Neural cell (in vitro differentiated cells): ENCODE measurements around the gene ENDOV. TPM values are rescaled to one million over a fixed set of nuclear protein-coding genes. Genes with fewer than 3 reads are reported as not detected.

Source experiments
- H2AFZ ChIP-seq: fragments of 200-600, 300-800 bp; sonication (generic), shearing (Covaris generic); 2 replicates; pipeline ENCODE4 v1.6.0; 2014; ENCODE audit warnings: low read depth, mild to moderate bottlenecking, antibody characterized with exemption, low read length, moderate library complexity
- H3F3A ChIP-seq: fragments of 200-600 bp; shearing (Covaris generic); 2 replicates; pipeline ENCODE4 v1.6.1; 2016; ENCODE audit warnings: mild to moderate bottlenecking, moderate library complexity, mixed read lengths, antibody characterized with exemption, low read length; ENCODE audit not compliant: insufficient read depth, poor library complexity, severe bottlenecking
- H3K27ac ChIP-seq: fragments of 200-600, 300-800 bp; sonication (generic), shearing (Covaris generic); 2 replicates; pipeline ENCODE4 v1.5.1; 2014; ENCODE audit warnings: mild to moderate bottlenecking, low read length, moderate library complexity
- H3K27me3 ChIP-seq: fragments of 300-800, 200-600 bp; sonication (generic), shearing (Covaris generic); 2 replicates; pipeline ENCODE4 v1.6.0; 2014; ENCODE audit warnings: mild to moderate bottlenecking, low read depth, low read length, moderate library complexity; ENCODE audit not compliant: insufficient read depth
- H3K36me3 ChIP-seq: fragments of 300-800, 200-600 bp; sonication (generic), shearing (Covaris generic); 2 replicates; pipeline ENCODE4 v1.5.1; 2014; ENCODE audit warnings: mild to moderate bottlenecking, antibody characterized with exemption, low read length, moderate library complexity; ENCODE audit not compliant: insufficient read depth
- H3K4me2 ChIP-seq: fragments of 300-800, 200-600 bp; sonication (generic), shearing (Covaris generic); 2 replicates; pipeline ENCODE4 v1.6.0; 2014; ENCODE audit warnings: mild to moderate bottlenecking, low read length
- H3K4me3 ChIP-seq: fragments of 300-800, 200-600 bp; sonication (generic), shearing (Covaris generic); 2 replicates; pipeline ENCODE4 v1.5.1; 2014; ENCODE audit warnings: mild to moderate bottlenecking, low read length, moderate library complexity
- H3K79me2 ChIP-seq: fragments of 200-600 bp; shearing (Covaris generic); replicated peaks from 2 replicates; pipeline ENCODE4 v1.6.0; 2014; ENCODE audit warnings: mild to moderate bottlenecking, low read length, moderate library complexity; ENCODE audit not compliant: insufficient read depth
- H3K9ac ChIP-seq: fragments of 300-800, 200-600 bp; sonication (generic), shearing (Covaris generic); 2 replicates; pipeline ENCODE4 v1.6.1; 2016; ENCODE audit warnings: mild to moderate bottlenecking, low read length, mixed read lengths
- H3K9me2 ChIP-seq: fragments of 200-600 bp; shearing (Covaris generic); 2 replicates; pipeline ENCODE4 v1.6.1; 2016; ENCODE audit warnings: mild to moderate bottlenecking, low read length, mixed read lengths; ENCODE audit not compliant: insufficient read depth
- H3K9me3 ChIP-seq: fragments of 200-600, 300-800 bp; sonication (generic), shearing (Covaris generic); 2 replicates; pipeline ENCODE4 v1.6.1; 2016; ENCODE audit warnings: mild to moderate bottlenecking, mixed run types, low read length, moderate library complexity, mixed read lengths
- H4K20me1 ChIP-seq: fragments of 200-600 bp; shearing (Covaris generic); 2 replicates; pipeline ENCODE4 v1.6.1; 2016; ENCODE audit warnings: mild to moderate bottlenecking, mixed run types; ENCODE audit not compliant: insufficient read depth
- EP300 ChIP-seq: fragments of 450-650 bp; conservative IDR thresholded peaks from 2 replicates; pipeline ENCODE4 v1.6.1; 2014; ENCODE audit warnings: antibody characterized with exemption, mild to moderate bottlenecking, moderate library complexity; ENCODE audit not compliant: poor library complexity, severe bottlenecking
- EZH2 ChIP-seq: fragments of 200-600, 300-800 bp; shearing (Covaris generic), sonication (generic); IDR thresholded peaks from 2 replicates; pipeline ENCODE4 v1.6.1; 2014; ENCODE audit warnings: antibody characterized with exemption, low read length, borderline replicate concordance, mild to moderate bottlenecking; ENCODE audit not compliant: insufficient read depth, poor library complexity, severe bottlenecking
- MXI1 ChIP-seq: fragments of 450-650 bp; conservative IDR thresholded peaks from 2 replicates; pipeline ENCODE4 v1.6.1; 2014; ENCODE audit warnings: antibody characterized with exemption, mild to moderate bottlenecking; ENCODE audit not compliant: poor library complexity, severe bottlenecking
- POLR2AphosphoS5 ChIP-seq: IDR thresholded peaks from 2 replicates; pipeline ENCODE4 v1.6.1; 2012
- RAD21 ChIP-seq: fragments of 450-650 bp; conservative IDR thresholded peaks from 2 replicates; pipeline ENCODE4 v1.6.1; 2014; ENCODE audit warnings: antibody characterized with exemption, mild to moderate bottlenecking, moderate library complexity
- SMC3 ChIP-seq: fragments of 450-650 bp; conservative IDR thresholded peaks from 2 replicates; pipeline ENCODE4 v1.6.1; 2014; ENCODE audit warnings: antibody characterized with exemption, mild to moderate bottlenecking, moderate library complexity; ENCODE audit not compliant: poor library complexity
- TAF1 ChIP-seq: IDR thresholded peaks from 2 replicates; pipeline ENCODE4 v1.6.1; 2012; ENCODE audit warnings: low read depth
- polyA plus RNA-seq: library from polyadenylated mRNA; depleted of rRNA; stranded (reverse); fragments of >200 nt; gene quantifications from 2 replicates; pipeline ENCODE4 v1.2.3, GENCODE V29; 2014
- TF ChIP-seq, protein P1 (sequence below): IDR thresholded peaks from 2 replicates; pipeline ENCODE4 v1.6.1; 2012; ENCODE audit warnings: borderline replicate concordance
- TF ChIP-seq, protein P2 (sequence below): fragments of 450-650 bp; IDR thresholded peaks from 2 replicates; pipeline ENCODE4 v1.5.1; 2014; ENCODE audit warnings: antibody characterized with exemption, mild to moderate bottlenecking, moderate library complexity; ENCODE audit not compliant: poor library complexity, severe bottlenecking

Gene ENDOV
- polyA plus RNA-seq, 1 donor from 2014 or later: 31.2 TPM

DNA sequence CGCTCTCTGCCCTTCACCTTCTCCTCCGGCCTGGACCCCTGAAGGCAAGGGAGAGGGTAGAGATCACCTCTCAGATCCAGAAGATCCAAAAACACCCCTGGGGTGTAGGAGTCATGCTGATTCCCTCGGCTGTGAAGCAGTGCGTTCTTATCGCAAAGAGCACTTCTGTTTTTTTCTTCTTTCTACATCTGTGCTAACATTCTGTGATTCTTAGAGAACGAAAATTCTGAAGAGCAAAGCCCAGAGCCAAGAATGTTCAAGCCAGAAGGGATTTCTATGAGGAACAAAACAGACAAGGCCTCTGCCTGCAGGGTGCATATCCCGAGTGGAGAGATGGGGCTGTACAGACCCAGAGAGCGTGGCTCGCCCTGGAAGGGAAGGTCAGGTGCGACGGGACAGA is 44.3 kb downstream of the ENDOV start:
- H3K36me3 ChIP-seq: no peaks in the 10 kb centered on the region
- TF ChIP-seq, protein P1, sequence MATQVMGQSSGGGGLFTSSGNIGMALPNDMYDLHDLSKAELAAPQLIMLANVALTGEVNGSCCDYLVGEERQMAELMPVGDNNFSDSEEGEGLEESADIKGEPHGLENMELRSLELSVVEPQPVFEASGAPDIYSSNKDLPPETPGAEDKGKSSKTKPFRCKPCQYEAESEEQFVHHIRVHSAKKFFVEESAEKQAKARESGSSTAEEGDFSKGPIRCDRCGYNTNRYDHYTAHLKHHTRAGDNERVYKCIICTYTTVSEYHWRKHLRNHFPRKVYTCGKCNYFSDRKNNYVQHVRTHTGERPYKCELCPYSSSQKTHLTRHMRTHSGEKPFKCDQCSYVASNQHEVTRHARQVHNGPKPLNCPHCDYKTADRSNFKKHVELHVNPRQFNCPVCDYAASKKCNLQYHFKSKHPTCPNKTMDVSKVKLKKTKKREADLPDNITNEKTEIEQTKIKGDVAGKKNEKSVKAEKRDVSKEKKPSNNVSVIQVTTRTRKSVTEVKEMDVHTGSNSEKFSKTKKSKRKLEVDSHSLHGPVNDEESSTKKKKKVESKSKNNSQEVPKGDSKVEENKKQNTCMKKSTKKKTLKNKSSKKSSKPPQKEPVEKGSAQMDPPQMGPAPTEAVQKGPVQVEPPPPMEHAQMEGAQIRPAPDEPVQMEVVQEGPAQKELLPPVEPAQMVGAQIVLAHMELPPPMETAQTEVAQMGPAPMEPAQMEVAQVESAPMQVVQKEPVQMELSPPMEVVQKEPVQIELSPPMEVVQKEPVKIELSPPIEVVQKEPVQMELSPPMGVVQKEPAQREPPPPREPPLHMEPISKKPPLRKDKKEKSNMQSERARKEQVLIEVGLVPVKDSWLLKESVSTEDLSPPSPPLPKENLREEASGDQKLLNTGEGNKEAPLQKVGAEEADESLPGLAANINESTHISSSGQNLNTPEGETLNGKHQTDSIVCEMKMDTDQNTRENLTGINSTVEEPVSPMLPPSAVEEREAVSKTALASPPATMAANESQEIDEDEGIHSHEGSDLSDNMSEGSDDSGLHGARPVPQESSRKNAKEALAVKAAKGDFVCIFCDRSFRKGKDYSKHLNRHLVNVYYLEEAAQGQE: no peak
- TF ChIP-seq SMC3 (no peak), POLR2AphosphoS5 (no peak), TAF1 (no peak), EZH2 (no peak), EP300 (no peak), MXI1 (no peak), RAD21 (no peak)
- TF ChIP-seq, protein P2, sequence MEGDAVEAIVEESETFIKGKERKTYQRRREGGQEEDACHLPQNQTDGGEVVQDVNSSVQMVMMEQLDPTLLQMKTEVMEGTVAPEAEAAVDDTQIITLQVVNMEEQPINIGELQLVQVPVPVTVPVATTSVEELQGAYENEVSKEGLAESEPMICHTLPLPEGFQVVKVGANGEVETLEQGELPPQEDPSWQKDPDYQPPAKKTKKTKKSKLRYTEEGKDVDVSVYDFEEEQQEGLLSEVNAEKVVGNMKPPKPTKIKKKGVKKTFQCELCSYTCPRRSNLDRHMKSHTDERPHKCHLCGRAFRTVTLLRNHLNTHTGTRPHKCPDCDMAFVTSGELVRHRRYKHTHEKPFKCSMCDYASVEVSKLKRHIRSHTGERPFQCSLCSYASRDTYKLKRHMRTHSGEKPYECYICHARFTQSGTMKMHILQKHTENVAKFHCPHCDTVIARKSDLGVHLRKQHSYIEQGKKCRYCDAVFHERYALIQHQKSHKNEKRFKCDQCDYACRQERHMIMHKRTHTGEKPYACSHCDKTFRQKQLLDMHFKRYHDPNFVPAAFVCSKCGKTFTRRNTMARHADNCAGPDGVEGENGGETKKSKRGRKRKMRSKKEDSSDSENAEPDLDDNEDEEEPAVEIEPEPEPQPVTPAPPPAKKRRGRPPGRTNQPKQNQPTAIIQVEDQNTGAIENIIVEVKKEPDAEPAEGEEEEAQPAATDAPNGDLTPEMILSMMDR: no peak
- no peaks in the 10 kb centered on the region for H4K20me1 ChIP-seq
- H3K9me3 ChIP-seq: no peaks in the 10 kb centered on the region
- no peaks in the 10 kb centered on the region for H3F3A ChIP-seq
- no peaks in the 10 kb centered on the region for H3K79me2 ChIP-seq
- H3K9ac ChIP-seq: no peak overlapping the region
- H3K27ac ChIP-seq: no peak overlapping the region
- H3K4me2 ChIP-seq: no peak overlapping the region
- no peaks in the 10 kb centered on the region for H3K27me3 ChIP-seq
- no peak overlapping the region for H2AFZ ChIP-seq
- H3K9me2 ChIP-seq: no peaks in the 10 kb centered on the region
- H3K4me3 ChIP-seq: no peak overlapping the region

DNA sequence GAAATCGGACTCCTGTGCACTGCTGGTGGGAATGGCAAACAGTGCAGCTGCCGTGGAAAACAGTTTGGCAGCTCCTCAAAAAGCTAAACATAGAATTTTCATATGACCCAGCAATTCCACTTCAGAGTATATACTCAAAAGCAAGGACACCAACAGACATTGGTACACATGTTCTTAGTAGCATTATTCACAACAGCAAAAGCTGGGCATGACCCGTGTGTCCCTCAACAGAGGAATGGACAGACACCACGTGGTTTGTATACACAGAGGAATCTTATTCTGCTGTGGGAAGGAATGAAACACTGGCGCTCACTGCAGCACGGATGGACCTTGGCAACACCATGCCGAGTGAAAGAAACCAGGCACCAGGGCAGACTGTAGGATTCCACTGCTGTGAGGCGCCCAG is 45.5 kb downstream of the ENDOV start:
- Histone ChIP-seq H3K27ac (no peak overlapping the region), H3K36me3 (no peaks in the 10 kb centered on the region), H3F3A (no peaks in the 10 kb centered on the region), H3K4me3 (no peak overlapping the region), H4K20me1 (no peaks in the 10 kb centered on the region), H3K9me2 (no peaks in the 10 kb centered on the region), H3K4me2 (no peak overlapping the region), H2AFZ (no peak overlapping the region), H3K9ac (no peak overlapping the region), H3K9me3 (no peaks in the 10 kb centered on the region), H3K27me3 (no peaks in the 10 kb centered on the region), H3K79me2 (no peaks in the 10 kb centered on the region)
- TF ChIP-seq EZH2 (no peak), RAD21 (no peak), EP300 (no peak), POLR2AphosphoS5 (no peak), MXI1 (no peak), SMC3 (no peak), TAF1 (no peak)
- TF ChIP-seq, protein P1: no peak
- TF ChIP-seq, protein P2: no peak
